Measurements from ENCODE around the gene HTT.

The HTT gene

DNA sequence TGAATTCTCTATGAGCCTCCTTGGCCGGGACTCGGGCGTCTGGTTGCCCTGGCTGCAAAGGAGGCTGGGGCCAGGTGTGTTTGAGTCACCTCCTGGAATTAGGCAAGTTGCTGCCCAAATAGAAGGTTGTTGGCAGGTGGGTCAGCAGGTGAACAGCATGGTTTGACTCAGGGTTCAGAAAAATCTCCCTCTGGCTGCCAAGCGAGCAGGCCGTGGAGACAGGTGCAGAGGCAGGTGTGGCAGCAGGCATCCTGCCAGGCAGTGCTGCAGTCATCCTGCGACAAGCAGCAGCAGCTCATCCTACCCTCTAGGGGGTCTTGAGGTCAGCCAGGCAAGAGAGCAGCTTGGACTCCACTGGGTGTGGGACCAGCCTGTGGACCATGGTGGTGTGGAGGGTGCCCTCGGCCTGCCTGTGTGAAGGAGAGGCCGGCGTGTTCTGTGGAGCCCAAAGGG, 182.6 kb downstream of the HTT start:
- TF ChIP-seq, protein P1, sequence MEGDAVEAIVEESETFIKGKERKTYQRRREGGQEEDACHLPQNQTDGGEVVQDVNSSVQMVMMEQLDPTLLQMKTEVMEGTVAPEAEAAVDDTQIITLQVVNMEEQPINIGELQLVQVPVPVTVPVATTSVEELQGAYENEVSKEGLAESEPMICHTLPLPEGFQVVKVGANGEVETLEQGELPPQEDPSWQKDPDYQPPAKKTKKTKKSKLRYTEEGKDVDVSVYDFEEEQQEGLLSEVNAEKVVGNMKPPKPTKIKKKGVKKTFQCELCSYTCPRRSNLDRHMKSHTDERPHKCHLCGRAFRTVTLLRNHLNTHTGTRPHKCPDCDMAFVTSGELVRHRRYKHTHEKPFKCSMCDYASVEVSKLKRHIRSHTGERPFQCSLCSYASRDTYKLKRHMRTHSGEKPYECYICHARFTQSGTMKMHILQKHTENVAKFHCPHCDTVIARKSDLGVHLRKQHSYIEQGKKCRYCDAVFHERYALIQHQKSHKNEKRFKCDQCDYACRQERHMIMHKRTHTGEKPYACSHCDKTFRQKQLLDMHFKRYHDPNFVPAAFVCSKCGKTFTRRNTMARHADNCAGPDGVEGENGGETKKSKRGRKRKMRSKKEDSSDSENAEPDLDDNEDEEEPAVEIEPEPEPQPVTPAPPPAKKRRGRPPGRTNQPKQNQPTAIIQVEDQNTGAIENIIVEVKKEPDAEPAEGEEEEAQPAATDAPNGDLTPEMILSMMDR (IDR thresholded peaks at IDR 0.05; ENCODE audit: low read depth, low read length): no peak
- no peak overlapping the region for H3K4me3 ChIP-seq (ENCODE audit: low read depth, low read length)

DNA sequence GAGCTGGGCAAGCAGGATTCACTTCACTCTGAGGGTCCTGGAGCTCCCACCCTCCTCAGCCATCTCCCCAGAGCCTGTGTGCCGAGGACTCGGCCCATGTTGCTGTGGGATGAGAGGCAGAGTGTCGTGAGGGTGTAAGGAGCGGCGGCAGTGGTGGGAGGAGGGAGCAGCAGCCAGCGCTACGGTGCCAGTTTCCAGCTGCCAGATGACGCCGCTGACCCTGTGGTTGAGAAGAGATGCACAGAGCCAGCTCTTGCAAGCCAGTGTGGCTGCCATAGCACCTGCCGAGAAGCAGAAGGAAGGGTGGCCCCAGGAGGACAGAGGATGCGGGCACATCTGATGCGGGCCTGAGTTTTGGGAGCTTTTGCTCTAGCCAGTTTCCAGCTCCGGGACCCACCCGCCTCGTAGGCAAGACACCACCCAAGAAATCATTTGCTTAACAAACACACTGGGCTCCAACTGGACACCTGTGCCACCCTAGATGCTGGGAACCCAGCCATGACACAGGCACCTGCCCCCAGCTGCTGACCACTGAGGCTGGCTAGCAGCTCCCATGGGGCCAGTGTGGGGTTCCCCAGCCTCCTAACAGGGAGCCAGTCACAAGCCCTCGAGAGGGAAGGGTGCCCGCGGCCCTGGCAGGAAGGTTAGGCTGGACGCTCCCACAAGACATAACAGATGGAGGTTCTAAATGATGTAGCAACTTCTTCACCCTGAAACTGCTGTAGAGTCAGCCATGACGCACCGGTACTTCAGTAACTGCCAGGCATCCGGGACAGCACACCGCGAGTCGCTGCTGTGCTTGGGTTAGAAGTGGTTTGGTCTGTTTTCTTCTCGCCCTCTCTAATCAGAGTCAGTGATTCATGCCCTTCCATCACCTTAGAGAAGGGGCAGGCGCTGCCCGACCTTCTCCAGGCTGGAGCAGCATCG, 183.3 kb downstream of the HTT start:
- no peak overlapping the region for H3K4me3 ChIP-seq (ENCODE audit: low read depth, low read length)
- TF ChIP-seq, protein P1 (IDR thresholded peaks at IDR 0.05; ENCODE audit: low read depth, low read length): no peak

DNA sequence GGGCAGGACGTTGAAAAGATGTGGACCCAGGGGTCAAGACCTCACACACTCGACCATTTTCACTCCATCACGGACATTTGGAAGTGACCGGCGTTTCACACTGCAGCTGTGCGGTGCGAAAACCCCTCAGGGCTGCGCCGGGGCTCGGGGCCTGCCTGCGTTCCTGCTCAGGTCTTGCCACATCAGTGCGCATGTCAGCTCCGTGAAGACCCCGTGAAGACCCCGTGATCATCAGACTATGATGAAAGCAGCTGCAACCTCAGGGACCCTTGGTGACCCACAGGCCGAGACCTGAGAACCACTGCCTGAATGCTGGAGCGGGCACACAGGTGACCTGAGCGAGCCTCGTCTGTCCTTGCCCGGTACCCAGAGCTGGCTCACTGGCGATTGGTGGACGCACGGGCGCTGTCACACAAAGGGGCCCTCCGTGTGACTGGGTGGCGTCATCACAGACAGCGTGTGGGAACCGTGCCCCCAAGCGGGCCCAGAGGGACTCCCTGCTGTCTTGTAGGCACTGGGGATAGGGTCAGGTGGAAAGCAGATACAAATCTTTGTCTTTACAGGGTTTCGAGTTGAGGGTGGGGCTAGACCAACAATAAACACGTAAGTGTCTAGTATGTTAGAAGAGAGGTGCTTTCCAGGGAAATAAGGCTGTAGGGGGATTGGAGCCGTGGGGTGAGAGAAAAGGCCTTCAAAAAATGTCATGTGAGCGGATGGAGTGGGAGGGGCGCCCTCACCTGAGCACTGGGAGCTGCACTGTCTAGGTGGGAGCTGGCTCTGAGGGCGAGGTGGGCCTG, 187.1 kb downstream of the HTT start:
- TF ChIP-seq, protein P1 (IDR thresholded peaks at IDR 0.05; ENCODE audit: low read depth, low read length): no peak
- H3K4me3 ChIP-seq (ENCODE audit: low read depth, low read length): no peak overlapping the region

DNA sequence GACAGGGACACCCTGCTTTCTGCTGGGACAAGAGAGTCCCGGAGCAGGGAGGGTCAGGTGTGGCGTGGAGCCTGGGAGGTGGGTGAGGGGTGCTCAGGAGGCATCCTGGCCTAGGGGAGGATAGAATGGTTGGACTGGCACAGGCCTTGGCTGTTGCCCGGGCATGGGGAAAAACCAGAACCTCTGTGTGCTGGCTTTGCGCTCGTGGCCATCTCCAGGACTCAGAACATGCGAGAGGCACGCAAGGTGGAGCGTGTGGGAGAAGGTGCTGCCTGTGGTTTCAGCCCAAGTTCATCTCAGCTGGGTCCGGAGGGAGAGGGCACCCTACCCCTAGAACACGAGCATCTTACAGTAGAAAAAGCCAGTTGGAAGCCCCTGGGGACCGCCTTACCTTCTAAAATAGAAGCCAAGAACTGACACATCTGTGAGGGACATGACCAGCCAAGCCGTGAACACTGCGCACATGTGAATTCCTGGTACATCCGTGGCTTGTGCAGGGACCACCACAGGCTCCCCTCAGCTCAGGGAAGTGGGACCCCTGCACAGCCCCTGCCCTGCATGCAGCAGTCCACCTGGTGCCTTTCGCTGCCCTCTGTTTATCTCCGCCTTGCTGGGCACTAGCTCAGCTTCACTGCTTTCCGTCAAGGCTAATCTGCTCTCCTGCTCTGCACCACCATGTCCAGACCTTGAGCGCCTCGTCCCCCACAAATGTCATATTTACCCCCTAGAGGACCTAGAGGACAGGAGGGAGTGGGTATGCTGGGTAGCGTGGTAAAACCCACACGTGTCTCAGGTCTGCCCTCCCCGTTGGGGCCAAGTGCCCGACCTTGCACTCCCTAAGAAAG, 187.9 kb downstream of the HTT start:
- TF ChIP-seq, protein P1 (IDR thresholded peaks at IDR 0.05; ENCODE audit: low read depth, low read length): no peak
- H3K4me3 ChIP-seq (ENCODE audit: low read depth, low read length): no peak overlapping the region

DNA sequence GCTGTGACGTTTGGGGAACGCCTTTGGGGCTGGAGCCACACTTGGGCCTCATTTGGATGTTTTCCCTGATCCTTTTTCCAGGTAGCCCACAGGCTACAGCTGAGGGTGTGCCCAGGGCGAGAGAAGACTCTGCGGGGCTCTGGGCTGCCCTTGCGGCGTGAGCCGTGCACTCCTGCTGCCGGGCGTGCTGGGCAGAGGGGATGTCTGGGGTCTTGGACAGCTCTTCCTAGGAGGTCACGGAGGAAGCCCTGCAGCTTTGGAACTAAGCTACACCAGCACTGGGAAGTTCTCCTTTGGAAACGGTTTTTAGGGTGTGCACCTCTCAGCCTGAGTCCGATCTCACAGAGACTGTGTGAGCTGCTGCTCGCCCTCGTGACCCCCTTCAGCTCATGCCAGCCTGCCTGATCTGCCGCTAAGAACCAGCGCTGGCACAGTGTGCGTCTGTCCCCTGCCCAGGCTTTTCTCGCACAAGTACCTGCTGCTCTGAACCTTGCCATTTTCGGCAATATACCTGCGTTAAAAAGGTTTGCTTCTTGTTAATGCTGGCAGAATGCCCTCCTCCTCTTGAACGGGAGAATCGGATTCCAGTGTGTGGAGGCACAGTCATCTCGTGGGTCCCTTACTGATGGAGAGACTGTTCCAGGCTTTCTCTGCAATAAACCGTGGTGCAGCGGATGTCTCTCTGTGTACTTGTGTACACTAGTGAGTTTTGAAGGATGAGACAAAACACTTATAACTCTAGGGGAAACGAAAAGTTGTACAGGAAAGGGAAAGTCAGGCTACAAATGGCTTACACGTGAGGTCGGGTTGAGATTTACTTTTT, 188.8 kb downstream of the HTT start:
- TF ChIP-seq, protein P1 (IDR thresholded peaks at IDR 0.05; ENCODE audit: low read depth, low read length): no peak
- no peak overlapping the region for H3K4me3 ChIP-seq (ENCODE audit: low read depth, low read length)

DNA sequence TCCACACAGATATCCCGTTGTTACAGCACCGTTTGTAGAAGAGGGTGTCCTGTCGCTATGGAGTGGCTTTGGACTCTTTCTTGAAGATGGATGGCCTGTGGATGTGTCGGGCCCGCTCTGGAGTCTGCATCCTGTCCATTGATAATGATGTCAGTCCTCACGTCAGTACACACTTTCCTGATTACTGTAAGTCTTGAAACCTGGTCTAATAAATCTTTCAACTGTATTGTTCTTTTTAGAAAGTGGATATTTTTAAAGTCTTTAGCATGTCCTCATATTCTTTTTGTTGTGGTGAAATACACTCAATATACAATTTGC, 189.4 kb downstream of the HTT start:
- H3K4me3 ChIP-seq (ENCODE audit: low read depth, low read length): no peak overlapping the region

More for the DNA sequence above, 189.4 kb downstream of the HTT start:
- TF ChIP-seq, protein P1 (IDR thresholded peaks at IDR 0.05; ENCODE audit: low read depth, low read length): no peak

All from WI38 (cell line).